GM23248 (cell line): Measurements from ENCODE around the gene CACNA1C. TPM values are rescaled to one million over a fixed set of nuclear protein-coding genes. Genes with fewer than 3 reads are reported as not detected.
A peak's percentile ranks its signal among the peaks of the same experiment; 100 is the strongest.

Source experiments
- DNase-seq: peaks from one replicate; pipeline ENCODE4 v3.0.0-alpha.2; 2015
- H2AFZ ChIP-seq: fragments of 200-600 bp; sonication (generic); 2 replicates; pipeline ENCODE4 v1.6.1; 2016; ENCODE audit warnings: antibody characterized with exemption
- H3F3A ChIP-seq: fragments of 200-600 bp; sonication (generic); 2 replicates; pipeline ENCODE4 v1.6.1; 2016; ENCODE audit warnings: mild to moderate bottlenecking, antibody characterized with exemption, mixed run types; ENCODE audit not compliant: insufficient read depth
- H3K27ac ChIP-seq: fragments of 200-600 bp; sonication (generic); 2 replicates; pipeline ENCODE4 v1.5.1; 2016; ENCODE audit warnings: mild to moderate bottlenecking
- H3K27me3 ChIP-seq: fragments of 200-600 bp; sonication (generic); replicated peaks from 2 replicates; pipeline ENCODE4 v1.6.1; 2016; ENCODE audit warnings: mild to moderate bottlenecking; ENCODE audit not compliant: insufficient read depth
- H3K36me3 ChIP-seq: fragments of 200-600 bp; sonication (generic); 2 replicates; pipeline ENCODE4 v1.6.1; 2016; ENCODE audit warnings: low read depth, mild to moderate bottlenecking
- H3K4me1 ChIP-seq: fragments of 200-600 bp; sonication (generic); 2 replicates; pipeline ENCODE4 v1.6.1; 2016; ENCODE audit warnings: mild to moderate bottlenecking; ENCODE audit not compliant: insufficient read depth
- H3K4me2 ChIP-seq: fragments of 200-600 bp; sonication (generic); one replicate; pipeline ENCODE4 v1.6.1; 2016; ENCODE audit warnings: mild to moderate bottlenecking; ENCODE audit not compliant: unreplicated experiment
- H3K4me3 ChIP-seq: fragments of 200-600 bp; sonication (generic); 2 replicates; pipeline ENCODE4 v1.5.1; 2016; ENCODE audit warnings: mild to moderate bottlenecking
- H3K79me2 ChIP-seq: fragments of 200-600 bp; sonication (generic); 2 replicates; pipeline ENCODE4 v1.6.1; 2016; ENCODE audit warnings: mild to moderate bottlenecking; ENCODE audit not compliant: insufficient read depth
- H3K9ac ChIP-seq: fragments of 200-600 bp; sonication (generic); 2 replicates; pipeline ENCODE4 v1.6.1; 2016; ENCODE audit warnings: mild to moderate bottlenecking
- H3K9me2 ChIP-seq: fragments of 200-600 bp; sonication (generic); 2 replicates; pipeline ENCODE4 v1.6.1; 2016; ENCODE audit warnings: mixed run types, mild to moderate bottlenecking, moderate library complexity; ENCODE audit not compliant: insufficient read depth
- H3K9me3 ChIP-seq: fragments of 200-600 bp; sonication (generic); one replicate; pipeline ENCODE4 v1.6.1; 2017; ENCODE audit warnings: low read depth
- H4K20me1 ChIP-seq: fragments of 200-600 bp; sonication (generic); 2 replicates; pipeline ENCODE4 v1.6.0; 2016; ENCODE audit not compliant: insufficient read depth
- EZH2 ChIP-seq: fragments of 200-600 bp; sonication (generic); IDR thresholded peaks from 2 replicates; pipeline ENCODE4 v1.6.1; 2018; ENCODE audit warnings: antibody characterized with exemption, mild to moderate bottlenecking; ENCODE audit not compliant: insufficient read depth, poor library complexity, severe bottlenecking
- EZH2phosphoT487 ChIP-seq: fragments of 200-600 bp; sonication (generic); IDR thresholded peaks from 2 replicates; pipeline ENCODE4 v1.6.1; 2018; ENCODE audit warnings: antibody characterized with exemption, moderate library complexity, mild to moderate bottlenecking, low read depth; ENCODE audit not compliant: insufficient read depth
- WGBS, 2 experiments: methylation state at CpG; one replicate each; pipeline ENCODE4 v1.1.6; 2015 to 2017; ENCODE audit warnings: low lambda C conversion rate in 2 of 2, low coverage in 1 of 2; ENCODE audit errors: missing lambda C conversion rate in 2 of 2; 5-methylcytosine and 5-hydroxymethylcytosine counted together
- in situ Hi-C: fragments of 300-500 bp; cut with MboI; formaldehyde crosslinking; loops from 2 replicates; pipeline ENCODE4 v1.15.0; 2020
- polyA plus RNA-seq: library from polyadenylated mRNA; unstranded; fragments of >200 nt; fragmentation: Nextera tagmentation; extraction: Ambion mirVana; gene quantifications from 2 replicates; pipeline ENCODE4 v1.2.1, GENCODE V29; 2016
- total RNA-seq: library from RNA; depleted of rRNA; stranded (reverse); fragments of >200 nt; shearing (Covaris generic); gene quantifications from 2 replicates; pipeline ENCODE4 v1.2.3, GENCODE V29; 2014

Gene CACNA1C
- total and polyA plus RNA-seq, 2 experiments from 2014 or later: 4.9 to 11.5 TPM

DNA sequence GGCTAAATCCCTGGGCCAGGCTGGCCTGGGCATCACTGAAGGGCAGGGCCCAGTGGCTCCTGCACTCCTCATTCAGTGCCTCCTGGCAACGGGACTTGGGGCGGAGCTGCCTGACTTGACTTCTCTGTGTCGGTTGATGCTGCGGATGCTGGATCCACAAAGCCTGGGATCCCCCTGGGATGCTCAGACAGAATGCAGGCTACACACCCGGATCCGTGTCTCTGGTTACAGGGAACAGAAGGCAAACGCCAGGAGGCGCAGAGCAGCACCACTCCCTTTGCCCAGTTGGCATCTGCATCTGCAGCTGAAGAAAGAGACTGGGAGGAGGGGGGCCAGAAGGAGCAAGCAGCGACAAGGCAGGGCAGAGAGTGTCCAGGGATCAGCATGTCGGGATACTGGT lies 587.5 kb downstream of the CACNA1C start:
- H3K4me1 ChIP-seq: peaks cover 22% of the 10 kb centered on the region
- peak overlapping the region; percentile 90 for H3K27ac ChIP-seq
- H4K20me1 ChIP-seq: no peaks in the 10 kb centered on the region
- peak overlapping the region; percentile 70 for H2AFZ ChIP-seq
- in situ Hi-C loops: no loop called here
- no peaks in the 10 kb centered on the region for H3K27me3 ChIP-seq
- no peaks in the 10 kb centered on the region for H3K9me3 ChIP-seq
- no peaks in the 10 kb centered on the region for H3K79me2 ChIP-seq
- no peak for TF ChIP-seq EZH2phosphoT487
- 4% methylated on average over 10 of the region's 10 CpGs for WGBS, 2 experiments
- no peaks in the 10 kb centered on the region for H3K9me2 ChIP-seq
- peak overlapping the region; percentile 80 for H3K9ac ChIP-seq
- peak overlapping the region; percentile 56 for H3K4me2 ChIP-seq
- peaks cover 29% of the 10 kb centered on the region for H3F3A ChIP-seq
- DNase-seq: peak; percentile 89
- H3K36me3 ChIP-seq: no peaks in the 10 kb centered on the region
- H3K4me3 ChIP-seq: no peak overlapping the region

DNA sequence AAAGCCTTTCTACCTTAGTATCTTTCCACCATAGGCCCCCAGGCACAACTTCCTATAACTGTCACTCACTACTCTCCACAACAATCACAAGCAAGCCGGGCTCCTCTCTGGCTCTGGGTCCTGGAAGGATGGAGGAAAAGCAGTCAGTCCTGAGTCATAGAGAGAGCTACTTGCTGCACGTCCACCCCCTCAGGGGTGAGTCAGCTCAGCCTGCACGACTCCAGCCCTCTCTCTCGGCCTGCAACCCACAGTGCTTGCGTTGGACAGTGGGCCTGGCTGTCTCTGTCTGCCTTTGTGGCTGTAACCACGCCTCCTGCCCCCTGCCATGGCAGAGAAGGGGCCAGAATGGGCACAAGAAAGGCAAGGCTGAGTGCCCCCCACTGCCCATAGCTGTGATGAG lies 587.9 kb downstream of the CACNA1C start:
- in situ Hi-C loops: no loop called here
- Histone ChIP-seq H3K4me1 (peaks cover 22% of the 10 kb centered on the region), H3K9me3 (no peaks in the 10 kb centered on the region), H3K27ac (peak overlapping the region; percentile 90), H3K4me2 (peak overlapping the region; percentile 63), H3F3A (peaks cover 29% of the 10 kb centered on the region), H3K4me3 (no peak overlapping the region), H3K9ac (peak overlapping the region; percentile 80), H2AFZ (peak overlapping the region; percentile 70), H3K36me3 (no peaks in the 10 kb centered on the region), H3K27me3 (no peaks in the 10 kb centered on the region), H3K79me2 (no peaks in the 10 kb centered on the region), H3K9me2 (no peaks in the 10 kb centered on the region), H4K20me1 (no peaks in the 10 kb centered on the region)
- DNase-seq: peak; percentile 99
- WGBS, 2 experiments: 0 to 2% methylated on average over 6 of the region's 6 CpGs
- TF ChIP-seq EZH2: no peak
- no peak for TF ChIP-seq EZH2phosphoT487

DNA sequence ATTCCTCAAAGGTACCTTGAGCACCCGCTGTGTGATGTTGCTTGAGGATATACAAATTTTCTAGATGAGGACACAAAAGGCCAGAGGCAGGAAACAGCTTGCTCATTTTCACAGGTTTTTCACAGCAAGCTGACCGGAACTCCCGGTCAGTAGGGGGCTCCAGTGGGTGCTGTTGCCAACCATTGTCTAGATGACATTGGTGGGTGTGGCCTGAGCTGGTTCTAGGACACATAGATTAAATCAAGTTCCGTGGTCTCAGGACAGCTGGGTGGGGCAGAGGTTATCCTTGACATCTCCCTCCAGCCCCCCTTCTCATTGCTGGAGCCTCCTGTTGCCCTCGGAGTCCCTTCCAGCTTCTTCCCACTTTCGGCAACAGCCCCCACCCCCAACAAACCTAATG lies 588.4 kb downstream of the CACNA1C start:
- TF ChIP-seq EZH2: no peak
- TF ChIP-seq EZH2phosphoT487: no peak
- no peaks in the 10 kb centered on the region for H3K27me3 ChIP-seq
- in situ Hi-C loops: no loop called here
- peak overlapping the region; percentile 63 for H3K4me2 ChIP-seq
- peak overlapping the region; percentile 90 for H3K27ac ChIP-seq
- no peaks in the 10 kb centered on the region for H3K9me3 ChIP-seq
- WGBS, 2 experiments: 75 to 78% methylated on average over 6 of the region's 6 CpGs
- DNase-seq: peak; percentile 62
- no peaks in the 10 kb centered on the region for H3K9me2 ChIP-seq
- peak overlapping the region; percentile 70 for H2AFZ ChIP-seq
- no peaks in the 10 kb centered on the region for H4K20me1 ChIP-seq
- H3F3A ChIP-seq: peaks cover 29% of the 10 kb centered on the region
- H3K79me2 ChIP-seq: no peaks in the 10 kb centered on the region
- no peaks in the 10 kb centered on the region for H3K36me3 ChIP-seq
- peak overlapping the region; percentile 80 for H3K9ac ChIP-seq
- H3K4me1 ChIP-seq: peaks cover 22% of the 10 kb centered on the region
- H3K4me3 ChIP-seq: no peak overlapping the region

DNA sequence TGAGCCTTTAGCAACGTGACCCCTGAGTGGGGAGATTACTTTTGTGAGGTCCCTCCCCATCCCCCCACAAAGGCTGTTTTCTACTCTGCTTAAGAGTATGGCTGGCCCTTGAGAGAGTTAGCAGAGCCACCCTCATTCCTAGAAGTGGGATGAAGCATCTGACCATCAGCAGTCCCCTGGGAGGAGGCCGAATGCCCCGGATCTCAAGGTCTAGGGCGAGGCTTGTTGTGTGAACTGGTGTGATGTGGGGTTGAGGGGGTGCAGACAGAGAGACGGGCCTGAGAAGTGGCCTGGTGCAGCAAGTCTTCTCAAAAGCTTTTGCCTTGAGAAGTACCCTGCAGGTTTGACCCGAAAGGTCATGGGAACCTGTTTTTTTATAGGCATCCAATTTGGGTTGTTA lies 589.0 kb downstream of the CACNA1C start:
- Histone ChIP-seq H3K79me2 (no peaks in the 10 kb centered on the region), H3K36me3 (no peaks in the 10 kb centered on the region), H3K4me2 (no peak overlapping the region), H3K4me3 (no peak overlapping the region), H3K9ac (no peak overlapping the region), H3F3A (peaks cover 29% of the 10 kb centered on the region), H4K20me1 (no peaks in the 10 kb centered on the region), H3K27ac (no peak overlapping the region), H3K4me1 (peaks cover 22% of the 10 kb centered on the region), H3K27me3 (no peaks in the 10 kb centered on the region), H3K9me3 (no peaks in the 10 kb centered on the region), H2AFZ (no peak overlapping the region), H3K9me2 (no peaks in the 10 kb centered on the region)
- in situ Hi-C loops: no loop called here
- 89 to 90% methylated on average over 6 of the region's 6 CpGs for WGBS, 2 experiments
- no peak for DNase-seq
- TF ChIP-seq EZH2phosphoT487: no peak
- no peak for TF ChIP-seq EZH2

DNA sequence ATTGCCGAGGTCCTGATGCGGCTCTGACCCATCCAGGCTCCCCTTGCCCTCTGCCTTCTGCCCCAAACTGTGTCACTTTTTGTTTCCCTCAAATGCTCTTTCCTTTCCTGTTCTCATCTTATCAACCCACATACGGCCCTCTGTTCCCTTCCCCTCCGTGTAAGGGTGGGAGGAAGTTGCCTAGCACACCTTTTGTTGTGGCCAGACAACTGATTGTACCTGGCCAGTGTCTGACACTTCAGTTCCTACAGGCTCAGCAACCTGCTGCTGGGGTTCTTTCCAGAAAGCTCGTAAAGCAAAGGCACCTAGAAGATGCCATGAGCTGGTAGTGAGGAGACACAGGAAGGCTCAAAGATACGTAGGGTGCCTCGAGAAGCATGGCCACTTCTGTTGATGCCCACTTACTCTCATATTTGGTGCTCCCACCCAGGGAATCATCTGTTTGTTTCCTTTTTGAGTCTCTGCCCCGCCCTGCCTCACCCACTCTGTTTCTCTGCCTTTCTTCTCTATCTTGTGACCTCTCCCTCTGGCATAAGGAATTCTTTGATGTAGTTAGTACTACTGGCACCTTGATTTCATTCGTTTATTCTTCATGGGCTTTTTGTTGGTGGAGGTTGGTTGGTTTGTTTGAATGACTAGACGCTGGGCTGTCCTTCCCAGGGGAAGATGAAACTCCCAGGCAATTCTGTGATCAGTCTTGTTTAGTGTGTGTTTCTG lies 589.5 kb downstream of the CACNA1C start:
- no peak overlapping the region for H2AFZ ChIP-seq
- WGBS, 2 experiments: 89 to 90% methylated on average over 10 of the region's 10 CpGs

More for the DNA sequence above, 589.5 kb downstream of the CACNA1C start:
- Histone ChIP-seq H3K36me3 (no peaks in the 10 kb centered on the region), H3F3A (peaks cover 29% of the 10 kb centered on the region), H4K20me1 (no peaks in the 10 kb centered on the region), H3K4me1 (peaks cover 22% of the 10 kb centered on the region), H3K9me3 (no peaks in the 10 kb centered on the region), H3K27ac (no peak overlapping the region), H3K9me2 (no peaks in the 10 kb centered on the region), H3K79me2 (no peaks in the 10 kb centered on the region), H3K4me2 (no peak overlapping the region), H3K9ac (no peak overlapping the region), H3K4me3 (no peak overlapping the region), H3K27me3 (no peaks in the 10 kb centered on the region)
- DNase-seq: no peak
- TF ChIP-seq EZH2: no peak
- TF ChIP-seq EZH2phosphoT487: no peak
- in situ Hi-C loops: no loop called here
